Activated CD8-positive, alpha-beta memory T cell treated with anti-CD3 and anti-CD28 coated beads for 4 hours (primary cell): Measurements from ENCODE around the gene CSRNP3.
"Not testable (repeated sequence)": the region's sequence is repeated elsewhere in the genome, so short reads cannot be mapped to it uniquely, and the experiment has no call there.

ENCODE experiments used
- DNase-seq, 2 donors: peaks; one replicate each; pipeline ENCODE4 v3.0.0-alpha.2; 2020; ENCODE audit warnings: low read depth in 2 of 2

The CSRNP3 gene

GRCh38 chr2:165587335-165587938, 117.9 kb downstream of the CSRNP3 start:
- no peak for DNase-seq

GRCh38 chr2:165590999-165591398, 121.5 kb downstream of the CSRNP3 start:
- not testable (repeated sequence) for DNase-seq

GRCh38 chr2:165593081-165593480, 123.6 kb downstream of the CSRNP3 start:
- DNase-seq, result no peak

GRCh38 chr2:165594231-165594934, 124.9 kb downstream of the CSRNP3 start:
- no peak for DNase-seq

- DNase-seq, result no peak
Measured at GRCh38 chr2:165594935-165595255, 125.4 kb downstream of the CSRNP3 start.

- no peak for DNase-seq
Measured at GRCh38 chr2:165596788-165597187, 127.3 kb downstream of the CSRNP3 start.

GRCh38 chr2:165601065-165601830, 131.8 kb downstream of the CSRNP3 start:
- DNase-seq, result no peak

GRCh38 chr2:165601928-165602521, 132.5 kb downstream of the CSRNP3 start:
- no peak for DNase-seq

GRCh38 chr2:165609672-165610071, 140.2 kb downstream of the CSRNP3 start:
- no peak for DNase-seq

GRCh38 chr2:165610591-165611029, 141.1 kb downstream of the CSRNP3 start:
- DNase-seq, result no peak

GRCh38 chr2:165617741-165618481, 148.4 kb downstream of the CSRNP3 start:
- no peak for DNase-seq

GRCh38 chr2:165618806-165619205, 149.3 kb downstream of the CSRNP3 start:
- no peak for DNase-seq

- DNase-seq, result no peak
Measured at GRCh38 chr2:165621086-165621560, 151.6 kb downstream of the CSRNP3 start.

GRCh38 chr2:165623161-165623560, 153.7 kb downstream of the CSRNP3 start:
- no peak for DNase-seq

GRCh38 chr2:165623783-165624469, 154.4 kb downstream of the CSRNP3 start:
- no peak for DNase-seq

GRCh38 chr2:165624470-165624800, 154.9 kb downstream of the CSRNP3 start:
- DNase-seq, result no peak

GRCh38 chr2:165627470-165627869, 158.0 kb downstream of the CSRNP3 start:
- no peak for DNase-seq

GRCh38 chr2:165629776-165630175, 160.3 kb downstream of the CSRNP3 start:
- no peak for DNase-seq

- DNase-seq, result no peak
Measured at GRCh38 chr2:165630236-165630635, 160.7 kb downstream of the CSRNP3 start.

GRCh38 chr2:165631089-165631488, 161.6 kb downstream of the CSRNP3 start:
- no peak for DNase-seq

GRCh38 chr2:165632594-165632993, 163.1 kb downstream of the CSRNP3 start:
- no peak for DNase-seq
